Stimulated activated effector memory CD8-positive, alpha-beta T cell treated with anti-CD3 and anti-CD28 coated beads, Interleukin-12 subunit alpha, Interleukin-12 subunit beta, amount 100 ng/mL, for 72 hours (primary cell): ENCODE results near the gene SDHB.

Experiments used
- ATAC-seq: fragments of 150-1000 bp; cut with Tn5 transposase; 2 replicates; pipeline ENCODE4 v1.10.0; 2021
- DNase-seq, 2 donors: peaks; one replicate each; pipeline ENCODE4 v3.0.0; 2021 to 2022; ENCODE audit warnings: low spot score in 2 of 2
- H3K27ac Mint-ChIP-seq: one replicate; pipeline ENCODE4 v1.8.0; 2022; ENCODE audit warnings: mild to moderate bottlenecking, mixed read lengths
- H3K36me3 Mint-ChIP-seq: one replicate; pipeline ENCODE4 v1.8.0; 2022; ENCODE audit warnings: mild to moderate bottlenecking, mixed read lengths
- H3K4me1 Mint-ChIP-seq: one replicate; pipeline ENCODE4 v1.8.0; 2022; ENCODE audit warnings: mixed read lengths
- H3K4me3 Mint-ChIP-seq: one replicate; pipeline ENCODE4 v1.8.0; 2022; ENCODE audit warnings: mild to moderate bottlenecking, mixed read lengths
- H3K9me3 Mint-ChIP-seq: one replicate; pipeline ENCODE4 v1.8.0; 2022; ENCODE audit warnings: mixed read lengths

The SDHB gene

GRCh38 chr1:17053685-17054410 is at the start of gene SDHB:
SDHB (minus strand) TSS chr1:17054032; CDS start chr1:17054019, 13 bp downstream.
- Mint-ChIP-seq H3K36me3 (peaks cover 50% of the 10 kb centered on the region), H3K9me3 (no peaks in the 10 kb centered on the region), H3K4me1 (peaks cover 17% of the 10 kb centered on the region), H3K4me3 (peak within 1 kb of the TSS; percentile 95), H3K27ac (peak within 1 kb of the TSS; percentile 98)
- DNase-seq (peak; percentile 98 to 100), ATAC-seq (peak; percentile 99)

- ATAC-seq (no peak), DNase-seq (no peak)
- Mint-ChIP-seq H3K9me3 (no peaks in the 10 kb centered on the region), H3K36me3 (no peaks in the 10 kb centered on the region), H3K27ac (no peak overlapping the region), H3K4me1 (no peaks in the 10 kb centered on the region), H3K4me3 (no peak overlapping the region)
Observed at GRCh38 chr1:17102232-17102631, 48.4 kb upstream of the SDHB start.

GRCh38 chr1:17101261-17101660 is 47.4 kb upstream of the SDHB start:
- Mint-ChIP-seq H3K36me3 (no peaks in the 10 kb centered on the region), H3K27ac (no peak overlapping the region), H3K4me1 (no peaks in the 10 kb centered on the region), H3K9me3 (no peaks in the 10 kb centered on the region), H3K4me3 (no peak overlapping the region)
- DNase-seq, result no peak
- ATAC-seq, result no peak

- Mint-ChIP-seq H3K9me3 (no peaks in the 10 kb centered on the region), H3K27ac (no peak overlapping the region), H3K4me1 (no peaks in the 10 kb centered on the region), H3K4me3 (no peak overlapping the region), H3K36me3 (no peaks in the 10 kb centered on the region)
- no peak for ATAC-seq
- DNase-seq, result no peak
Observed at GRCh38 chr1:17099616-17100340, 45.9 kb upstream of the SDHB start.

GRCh38 chr1:17098446-17099317 is 44.9 kb upstream of the SDHB start:
- Mint-ChIP-seq H3K9me3 (no peaks in the 10 kb centered on the region), H3K4me3 (no peak overlapping the region), H3K27ac (no peak overlapping the region), H3K36me3 (no peaks in the 10 kb centered on the region), H3K4me1 (no peaks in the 10 kb centered on the region)
- no peak for ATAC-seq
- DNase-seq, result no peak

- DNase-seq, result no peak
- Mint-ChIP-seq H3K27ac (no peak overlapping the region), H3K4me1 (no peaks in the 10 kb centered on the region)
Observed at GRCh38 chr1:17097787-17098186, 44.0 kb upstream of the SDHB start.

GRCh38 chr1:17097147-17097546 is 43.3 kb upstream of the SDHB start:
- ATAC-seq (no peak), DNase-seq (no peak)
- Mint-ChIP-seq H3K27ac (no peak overlapping the region), H3K9me3 (no peaks in the 10 kb centered on the region), H3K36me3 (no peaks in the 10 kb centered on the region), H3K4me3 (no peak overlapping the region), H3K4me1 (no peaks in the 10 kb centered on the region)

More at GRCh38 chr1:17097787-17098186, 44.0 kb upstream of the SDHB start:
- no peak overlapping the region for H3K4me3 Mint-ChIP-seq
- ATAC-seq, result no peak
- no peaks in the 10 kb centered on the region for H3K9me3 Mint-ChIP-seq
- no peaks in the 10 kb centered on the region for H3K36me3 Mint-ChIP-seq

- H3K9me3 Mint-ChIP-seq, result no peaks in the 10 kb centered on the region
- ATAC-seq (no peak), DNase-seq (no peak)
- H3K4me1 Mint-ChIP-seq, result peaks cover 1% of the 10 kb centered on the region
- H3K27ac Mint-ChIP-seq, result no peak overlapping the region
- no peak overlapping the region for H3K4me3 Mint-ChIP-seq
- H3K36me3 Mint-ChIP-seq, result no peaks in the 10 kb centered on the region
Observed at GRCh38 chr1:17096584-17096983, 42.8 kb upstream of the SDHB start.

GRCh38 chr1:17095141-17095540 is 41.3 kb upstream of the SDHB start:
- DNase-seq, result no peak
- Mint-ChIP-seq H3K4me3 (no peak overlapping the region), H3K4me1 (peaks cover 5% of the 10 kb centered on the region), H3K36me3 (no peaks in the 10 kb centered on the region), H3K9me3 (no peaks in the 10 kb centered on the region), H3K27ac (no peak overlapping the region)
- no peak for ATAC-seq

- no peaks in the 10 kb centered on the region for H3K36me3 Mint-ChIP-seq
- no peak overlapping the region for H3K27ac Mint-ChIP-seq
- no peak for DNase-seq
- peak; percentile 43 for ATAC-seq
- peaks cover 5% of the 10 kb centered on the region for H3K4me1 Mint-ChIP-seq
- no peak overlapping the region for H3K4me3 Mint-ChIP-seq
- H3K9me3 Mint-ChIP-seq, result no peaks in the 10 kb centered on the region
Observed at GRCh38 chr1:17094664-17095063, 40.8 kb upstream of the SDHB start.

GRCh38 chr1:17093822-17094393 is 40.1 kb upstream of the SDHB start:
- no peak for ATAC-seq
- Mint-ChIP-seq H3K36me3 (no peaks in the 10 kb centered on the region), H3K9me3 (no peaks in the 10 kb centered on the region), H3K4me3 (no peak overlapping the region), H3K27ac (no peak overlapping the region), H3K4me1 (peaks cover 5% of the 10 kb centered on the region)
- no peak for DNase-seq

- no peak for ATAC-seq
- no peak for DNase-seq
- no peaks in the 10 kb centered on the region for H3K36me3 Mint-ChIP-seq
- no peaks in the 10 kb centered on the region for H3K9me3 Mint-ChIP-seq
- peaks cover 5% of the 10 kb centered on the region for H3K4me1 Mint-ChIP-seq
- H3K4me3 Mint-ChIP-seq, result no peak overlapping the region
- H3K27ac Mint-ChIP-seq, result no peak overlapping the region
Observed at GRCh38 chr1:17091252-17091651, 37.4 kb upstream of the SDHB start.

GRCh38 chr1:17089506-17089905 is 35.7 kb upstream of the SDHB start:
- ATAC-seq (no peak), DNase-seq (no peak)
- Mint-ChIP-seq H3K27ac (no peak overlapping the region), H3K9me3 (no peaks in the 10 kb centered on the region), H3K4me3 (no peak overlapping the region), H3K4me1 (peaks cover 5% of the 10 kb centered on the region), H3K36me3 (no peaks in the 10 kb centered on the region)

- no peak for ATAC-seq
- Mint-ChIP-seq H3K9me3 (no peaks in the 10 kb centered on the region), H3K36me3 (no peaks in the 10 kb centered on the region), H3K4me1 (peaks cover 5% of the 10 kb centered on the region), H3K27ac (no peak overlapping the region), H3K4me3 (no peak overlapping the region)
- DNase-seq, result no peak
Observed at GRCh38 chr1:17086751-17087150, 32.9 kb upstream of the SDHB start.

GRCh38 chr1:17084787-17085186 is 31.0 kb upstream of the SDHB start:
- DNase-seq, result no peak
- H3K4me1 Mint-ChIP-seq, result no peaks in the 10 kb centered on the region
- H3K9me3 Mint-ChIP-seq, result no peaks in the 10 kb centered on the region
- no peak for ATAC-seq
- H3K4me3 Mint-ChIP-seq, result no peak overlapping the region
- no peak overlapping the region for H3K27ac Mint-ChIP-seq
- no peaks in the 10 kb centered on the region for H3K36me3 Mint-ChIP-seq
